ENCODE results near the gene HIVEP3.
A peak's percentile ranks its signal among the peaks of the same experiment; 100 is the strongest.

The HIVEP3 gene

GRCh38 chr1:41844781-41845272, 73.9 kb downstream of the HIVEP3 start:
- DNase-seq = no peak

GRCh38 chr1:41844255-41844654, 74.5 kb downstream of the HIVEP3 start:
- no peak for DNase-seq

GRCh38 chr1:41842993-41843755, 75.5 kb downstream of the HIVEP3 start:
- no peak for DNase-seq

GRCh38 chr1:41842326-41842725, 76.4 kb downstream of the HIVEP3 start:
- no peak for DNase-seq

DNA sequence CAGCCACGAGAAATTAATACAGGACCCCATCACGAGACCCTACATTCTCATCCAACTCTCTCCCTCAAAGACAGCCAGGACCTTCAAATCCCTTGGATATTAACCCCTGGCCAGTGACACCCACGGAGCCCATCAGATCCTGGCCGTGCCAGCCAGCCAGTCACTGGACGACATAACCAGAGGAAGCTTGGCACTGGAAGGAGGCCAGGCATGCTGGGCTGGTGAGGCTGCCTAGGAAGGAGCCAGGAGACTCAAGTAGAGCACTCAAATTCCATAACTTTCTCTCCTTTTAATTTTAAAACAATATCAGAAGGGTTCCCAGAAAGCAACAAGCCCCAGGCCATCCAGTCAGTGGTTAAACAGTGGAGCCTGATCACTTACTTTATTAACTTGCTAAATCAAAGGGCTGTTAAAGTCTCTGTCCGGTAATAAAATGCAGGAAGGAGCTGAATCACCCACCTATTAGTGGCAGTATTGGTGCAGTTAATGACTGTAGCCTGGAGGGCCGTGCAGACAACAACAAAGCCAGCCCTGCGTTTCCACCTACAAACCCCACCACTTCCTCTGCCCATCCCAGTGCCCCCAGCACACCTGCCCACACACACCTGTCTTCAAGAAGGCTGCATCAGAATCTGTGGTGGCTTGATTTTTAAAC, 78.0 kb downstream of the HIVEP3 start:
- no peak for DNase-seq

DNA sequence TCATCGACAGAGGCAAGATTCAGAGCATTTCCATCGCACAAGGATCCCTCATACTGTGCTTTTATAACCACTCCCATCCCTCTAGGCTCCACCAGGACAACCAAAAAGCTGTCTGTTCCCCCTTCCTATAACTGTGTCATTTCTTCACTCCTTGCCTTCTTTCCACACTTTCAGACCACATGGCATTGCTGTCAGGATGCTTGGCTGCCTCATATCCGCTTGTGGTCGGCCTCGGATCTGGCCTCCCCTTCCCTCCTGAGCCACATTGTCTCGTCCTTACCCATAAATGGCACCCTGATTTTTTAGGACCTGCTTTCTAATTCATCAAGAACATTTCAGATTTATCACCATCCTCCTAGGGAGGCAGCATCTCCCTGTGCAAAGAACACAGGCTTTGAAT, 80.5 kb downstream of the HIVEP3 start:
- no peak for DNase-seq

DNA sequence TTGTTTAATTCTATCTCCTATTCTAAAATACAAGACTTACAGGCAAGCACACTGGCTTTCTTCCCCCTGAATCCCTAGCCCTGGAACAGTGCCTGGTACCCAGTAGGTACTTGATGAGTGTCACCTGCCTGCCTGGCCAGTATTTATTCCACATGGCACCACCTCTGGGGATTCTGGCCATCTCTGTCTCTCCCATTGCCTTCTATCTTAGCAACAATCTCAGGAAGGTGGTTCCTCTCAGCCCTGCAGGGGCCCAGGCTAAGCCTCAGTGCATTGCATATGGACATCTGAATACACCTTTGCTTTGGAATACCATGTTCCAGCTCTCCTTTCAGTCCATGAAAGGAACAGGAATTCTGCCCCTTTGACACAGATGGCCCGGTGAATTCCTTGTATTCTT, 81.0 kb downstream of the HIVEP3 start:
- no peak for DNase-seq

DNA sequence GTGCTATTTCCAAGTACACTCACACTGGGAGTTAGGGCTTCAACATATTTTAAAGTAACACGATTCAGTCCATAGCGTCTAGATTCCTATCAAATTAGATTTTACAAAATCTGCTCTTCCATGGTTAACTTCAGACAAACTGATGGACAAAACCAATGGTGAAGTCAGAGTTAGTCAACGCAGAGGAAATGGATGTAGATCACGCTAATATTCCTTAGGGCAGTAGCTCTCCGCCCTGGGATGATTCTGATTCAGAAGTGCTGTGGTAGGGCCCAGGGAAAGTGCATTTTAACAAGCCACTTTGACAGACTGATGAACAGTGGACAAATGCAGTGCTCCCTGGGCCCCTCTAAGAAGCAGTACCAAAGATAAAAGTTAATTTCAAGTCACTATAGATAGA, 83.2 kb downstream of the HIVEP3 start:
- DNase-seq = no peak

DNA sequence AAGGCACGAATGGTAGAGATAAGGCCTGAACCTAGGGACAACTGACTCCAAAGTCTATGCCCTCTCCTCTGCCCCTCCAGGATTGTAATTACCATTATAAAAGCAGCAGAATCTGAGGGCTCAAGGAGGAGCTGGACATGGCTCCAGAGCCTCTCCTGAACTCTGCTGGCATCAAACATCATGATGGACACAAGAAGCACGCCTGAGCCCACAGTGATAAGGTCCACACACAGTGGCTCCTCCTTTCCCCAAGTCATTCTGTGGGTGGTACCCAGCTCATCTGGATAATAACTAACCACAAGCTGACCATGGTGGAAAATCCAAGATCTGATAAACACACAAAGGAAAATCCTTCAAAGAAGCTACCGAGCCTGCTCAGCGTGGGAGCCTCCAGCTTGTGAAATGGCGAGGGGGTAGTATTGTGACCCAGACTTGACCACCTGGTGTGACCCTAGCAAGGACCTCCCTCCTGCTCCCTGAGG, 85.2 kb downstream of the HIVEP3 start:
- no peak for DNase-seq

- no peak for DNase-seq
Measured at GRCh38 chr1:41830726-41831125, 88.0 kb downstream of the HIVEP3 start.

GRCh38 chr1:41827991-41828570, 90.6 kb downstream of the HIVEP3 start:
- DNase-seq = no peak

- DNase-seq = no peak
Measured at GRCh38 chr1:41823471-41823870, 95.3 kb downstream of the HIVEP3 start.

GRCh38 chr1:41822866-41823265, 95.9 kb downstream of the HIVEP3 start:
- DNase-seq = no peak

DNA sequence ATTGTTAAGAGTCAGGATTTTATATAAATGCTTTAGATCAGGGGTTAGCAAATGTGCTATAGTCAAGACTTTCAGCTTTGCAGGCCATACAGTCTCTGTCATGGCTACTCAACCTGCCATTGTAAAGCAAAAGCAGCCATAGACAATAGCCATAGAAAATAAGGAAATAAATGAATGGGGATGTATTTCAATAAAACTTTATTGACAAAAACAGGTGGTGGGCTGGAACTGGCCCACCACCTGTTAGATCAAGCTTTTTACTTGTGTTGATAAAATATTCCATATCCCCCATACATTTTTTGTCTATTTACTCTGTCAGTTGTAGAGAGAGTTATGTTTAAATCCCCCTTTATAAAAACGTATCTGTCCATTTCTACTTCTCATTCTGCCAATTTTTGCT, 98.9 kb downstream of the HIVEP3 start:
- no peak for DNase-seq

DNA sequence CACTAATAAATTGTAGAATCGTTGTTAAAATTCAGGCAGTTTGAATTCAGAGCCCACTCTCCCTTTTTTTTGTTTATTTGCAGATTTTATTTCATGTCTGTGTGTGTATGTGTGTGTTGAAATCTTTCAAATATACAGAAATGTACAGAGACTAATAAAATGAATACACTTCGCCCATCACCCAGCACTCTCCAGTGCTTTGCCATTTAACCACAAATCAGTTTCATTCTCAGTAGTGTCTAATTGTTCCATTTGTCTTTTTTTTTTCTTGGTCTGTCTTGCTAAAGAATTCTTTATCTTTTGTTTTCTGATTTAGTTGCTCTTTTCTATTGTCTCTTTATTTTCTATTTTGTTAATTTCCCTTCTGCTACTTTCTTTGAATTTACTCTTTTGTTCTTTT, 99.7 kb downstream of the HIVEP3 start:
- DNase-seq = no peak

GRCh38 chr1:41816061-41816460, 102.7 kb downstream of the HIVEP3 start:
- no peak for DNase-seq

GRCh38 chr1:41813755-41814745, 104.7 kb downstream of the HIVEP3 start:
- no peak for DNase-seq

- no peak for DNase-seq
Measured at GRCh38 chr1:41813226-41813625, 105.5 kb downstream of the HIVEP3 start.

GRCh38 chr1:41812453-41812852, 106.3 kb downstream of the HIVEP3 start:
- no peak for DNase-seq

DNA sequence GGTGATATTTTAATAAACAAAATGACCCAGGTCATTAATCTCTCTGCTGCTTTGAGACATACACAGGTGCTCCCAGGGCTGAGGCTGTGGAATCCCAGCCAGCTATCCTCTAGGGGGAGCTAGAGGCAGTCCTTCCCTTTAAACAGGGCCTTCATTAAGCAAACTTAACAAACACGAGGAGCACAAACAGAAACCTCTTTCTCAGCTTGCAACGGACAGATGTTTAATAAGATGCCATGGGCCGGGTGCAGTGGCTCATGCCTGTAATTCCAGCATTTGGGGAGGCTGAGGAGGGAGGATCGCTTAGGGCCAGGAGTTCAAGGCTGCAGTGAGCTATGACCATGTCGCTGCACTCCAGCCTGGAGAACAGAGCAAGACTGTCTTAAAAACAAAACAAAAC, 106.7 kb downstream of the HIVEP3 start:
- peak; percentile 51 to 56 for DNase-seq

DNA sequence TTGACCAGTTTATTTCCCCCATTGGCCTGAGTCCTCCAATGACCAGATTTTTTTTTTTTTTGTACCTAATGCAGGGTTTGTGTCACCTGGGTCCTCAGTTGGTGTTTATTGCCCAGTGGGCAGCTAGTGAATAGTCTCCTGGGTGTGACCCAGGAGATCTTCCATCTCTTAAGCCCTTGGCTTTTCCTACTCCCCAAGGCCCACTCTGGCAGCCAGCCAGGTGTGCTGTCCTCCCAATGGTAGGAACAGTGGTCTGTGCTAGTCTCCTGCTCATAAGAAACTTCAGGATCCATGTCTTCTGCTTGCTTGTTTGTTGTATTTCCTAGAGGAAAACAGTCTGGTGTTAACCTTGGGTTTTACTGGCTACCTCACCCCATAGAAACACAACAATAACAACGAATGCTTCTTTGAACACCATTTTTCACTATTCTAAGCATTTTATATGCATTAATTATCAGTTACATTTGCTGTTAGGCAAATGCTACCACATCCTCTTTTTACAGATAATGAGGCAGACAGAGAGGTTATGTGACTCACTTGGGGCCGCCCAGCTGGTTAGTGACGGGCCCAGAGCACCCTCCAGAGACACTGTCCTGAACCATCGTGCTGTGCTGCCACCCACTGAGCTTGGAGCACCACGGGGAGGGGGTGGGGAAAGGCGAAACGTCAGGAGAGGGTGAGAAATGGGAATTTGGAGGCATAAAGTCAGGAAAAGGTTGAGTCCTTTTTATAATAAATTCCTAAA, 107.5 kb downstream of the HIVEP3 start:
- peak; percentile 40 to 42 for DNase-seq

GRCh38 chr1:41810446-41810845, 108.3 kb downstream of the HIVEP3 start:
- peak; percentile 32 to 45 for DNase-seq
